Measurements from ENCODE around the gene CCDC152.
"Not testable (repeated sequence)": the region's sequence is repeated elsewhere in the genome, so short reads cannot be mapped to it uniquely, and the experiment has no call there.

CCDC152 gene

GRCh38 chr5:42837601-42838000 is 81.0 kb downstream of the CCDC152 start:
- H3K4me3 ChIP-seq (ENCODE audit: low read depth, low read length), result no peak overlapping the region
- TF ChIP-seq CTCF (IDR thresholded peaks at IDR 0.05; ENCODE audit: low read depth, low read length, missing control alignments), result no peak
- DNase-seq (ENCODE audit: low read depth), result no peak

GRCh38 chr5:42839196-42839595 is 82.6 kb downstream of the CCDC152 start:
- no peak for TF ChIP-seq CTCF (IDR thresholded peaks at IDR 0.05; ENCODE audit: low read depth, low read length, missing control alignments)
- DNase-seq (ENCODE audit: low read depth), result no peak
- H3K4me3 ChIP-seq (ENCODE audit: low read depth, low read length), result no peak overlapping the region

- TF ChIP-seq CTCF (IDR thresholded peaks at IDR 0.05; ENCODE audit: low read depth, low read length, missing control alignments), result no peak
- no peak overlapping the region for H3K4me3 ChIP-seq (ENCODE audit: low read depth, low read length)
- no peak for DNase-seq (ENCODE audit: low read depth)
These were observed 83.7 kb downstream of the CCDC152 start for GRCh38 chr5:42840269-42840668.

GRCh38 chr5:42840842-42841567 is 84.4 kb downstream of the CCDC152 start:
- H3K4me3 ChIP-seq (ENCODE audit: low read depth, low read length), result no peak overlapping the region
- TF ChIP-seq CTCF (IDR thresholded peaks at IDR 0.05; ENCODE audit: low read depth, low read length, missing control alignments), result no peak
- DNase-seq (ENCODE audit: low read depth), result no peak

- DNase-seq (ENCODE audit: low read depth), result no peak
- H3K4me3 ChIP-seq (ENCODE audit: low read depth, low read length), result no peak overlapping the region
- no peak for TF ChIP-seq CTCF (IDR thresholded peaks at IDR 0.05; ENCODE audit: low read depth, low read length, missing control alignments)
These were observed 86.5 kb downstream of the CCDC152 start for GRCh38 chr5:42842921-42843641.

GRCh38 chr5:42843675-42844292 is 87.2 kb downstream of the CCDC152 start:
- no peak overlapping the region for H3K4me3 ChIP-seq (ENCODE audit: low read depth, low read length)
- DNase-seq (ENCODE audit: low read depth), result no peak
- TF ChIP-seq CTCF (IDR thresholded peaks at IDR 0.05; ENCODE audit: low read depth, low read length, missing control alignments), result no peak

- DNase-seq (ENCODE audit: low read depth), result not testable (repeated sequence)
These were observed 87.8 kb downstream of the CCDC152 start for GRCh38 chr5:42844408-42844807.

More at GRCh38 chr5:42844408-42844807, 87.8 kb downstream of the CCDC152 start:
- H3K4me3 ChIP-seq (ENCODE audit: low read depth, low read length), result not testable (repeated sequence)

All from GM12864 (cell line).